Measurements from ENCODE around the gene LIPN. TPM values are rescaled to one million over a fixed set of nuclear protein-coding genes. Genes with fewer than 3 reads are reported as not detected.

LIPN gene
- polyA plus RNA-seq, 1 donor from 2014 or later = not detected

DNA sequence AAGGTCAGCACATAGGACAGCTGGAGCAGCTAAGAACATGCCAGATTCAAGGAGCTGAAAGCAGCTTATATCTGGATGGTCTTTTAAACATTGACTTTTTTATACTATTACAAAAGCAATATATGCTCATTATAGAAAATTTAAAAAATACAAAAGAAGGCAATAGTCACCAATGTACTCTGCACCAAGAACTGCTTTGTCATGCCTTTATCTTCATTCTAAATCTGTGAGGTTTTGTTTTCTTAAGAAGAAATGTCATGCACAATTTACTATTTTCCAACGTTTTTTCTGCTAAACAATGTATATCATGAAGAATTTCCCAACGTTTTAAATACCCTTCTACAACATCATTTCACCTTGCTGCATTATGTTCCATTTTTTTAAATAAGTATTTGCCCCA is 45.5 kb downstream of the LIPN start:
- TF ChIP-seq SMC3 (conservative IDR thresholded peaks at IDR 0.05; ENCODE audit: poor library complexity) = no peak
- TF ChIP-seq, protein P1, sequence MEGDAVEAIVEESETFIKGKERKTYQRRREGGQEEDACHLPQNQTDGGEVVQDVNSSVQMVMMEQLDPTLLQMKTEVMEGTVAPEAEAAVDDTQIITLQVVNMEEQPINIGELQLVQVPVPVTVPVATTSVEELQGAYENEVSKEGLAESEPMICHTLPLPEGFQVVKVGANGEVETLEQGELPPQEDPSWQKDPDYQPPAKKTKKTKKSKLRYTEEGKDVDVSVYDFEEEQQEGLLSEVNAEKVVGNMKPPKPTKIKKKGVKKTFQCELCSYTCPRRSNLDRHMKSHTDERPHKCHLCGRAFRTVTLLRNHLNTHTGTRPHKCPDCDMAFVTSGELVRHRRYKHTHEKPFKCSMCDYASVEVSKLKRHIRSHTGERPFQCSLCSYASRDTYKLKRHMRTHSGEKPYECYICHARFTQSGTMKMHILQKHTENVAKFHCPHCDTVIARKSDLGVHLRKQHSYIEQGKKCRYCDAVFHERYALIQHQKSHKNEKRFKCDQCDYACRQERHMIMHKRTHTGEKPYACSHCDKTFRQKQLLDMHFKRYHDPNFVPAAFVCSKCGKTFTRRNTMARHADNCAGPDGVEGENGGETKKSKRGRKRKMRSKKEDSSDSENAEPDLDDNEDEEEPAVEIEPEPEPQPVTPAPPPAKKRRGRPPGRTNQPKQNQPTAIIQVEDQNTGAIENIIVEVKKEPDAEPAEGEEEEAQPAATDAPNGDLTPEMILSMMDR (IDR thresholded peaks at IDR 0.05; ENCODE audit: poor library complexity, severe bottlenecking) = no peak
- no peak for TF ChIP-seq RAD21 (conservative IDR thresholded peaks at IDR 0.05)
- no peak for TF ChIP-seq EP300 (conservative IDR thresholded peaks at IDR 0.05; ENCODE audit: poor library complexity, severe bottlenecking)
- no peak for TF ChIP-seq MXI1 (conservative IDR thresholded peaks at IDR 0.05; ENCODE audit: poor library complexity, severe bottlenecking)
- no peak for TF ChIP-seq EZH2 (IDR thresholded peaks at IDR 0.05; ENCODE audit: borderline replicate concordance, insufficient read depth, low read length, poor library complexity, severe bottlenecking)
- TF ChIP-seq POLR2AphosphoS5 (IDR thresholded peaks at IDR 0.05) = no peak
- TF ChIP-seq TAF1 (IDR thresholded peaks at IDR 0.05; ENCODE audit: low read depth) = no peak
- TF ChIP-seq, protein P2, sequence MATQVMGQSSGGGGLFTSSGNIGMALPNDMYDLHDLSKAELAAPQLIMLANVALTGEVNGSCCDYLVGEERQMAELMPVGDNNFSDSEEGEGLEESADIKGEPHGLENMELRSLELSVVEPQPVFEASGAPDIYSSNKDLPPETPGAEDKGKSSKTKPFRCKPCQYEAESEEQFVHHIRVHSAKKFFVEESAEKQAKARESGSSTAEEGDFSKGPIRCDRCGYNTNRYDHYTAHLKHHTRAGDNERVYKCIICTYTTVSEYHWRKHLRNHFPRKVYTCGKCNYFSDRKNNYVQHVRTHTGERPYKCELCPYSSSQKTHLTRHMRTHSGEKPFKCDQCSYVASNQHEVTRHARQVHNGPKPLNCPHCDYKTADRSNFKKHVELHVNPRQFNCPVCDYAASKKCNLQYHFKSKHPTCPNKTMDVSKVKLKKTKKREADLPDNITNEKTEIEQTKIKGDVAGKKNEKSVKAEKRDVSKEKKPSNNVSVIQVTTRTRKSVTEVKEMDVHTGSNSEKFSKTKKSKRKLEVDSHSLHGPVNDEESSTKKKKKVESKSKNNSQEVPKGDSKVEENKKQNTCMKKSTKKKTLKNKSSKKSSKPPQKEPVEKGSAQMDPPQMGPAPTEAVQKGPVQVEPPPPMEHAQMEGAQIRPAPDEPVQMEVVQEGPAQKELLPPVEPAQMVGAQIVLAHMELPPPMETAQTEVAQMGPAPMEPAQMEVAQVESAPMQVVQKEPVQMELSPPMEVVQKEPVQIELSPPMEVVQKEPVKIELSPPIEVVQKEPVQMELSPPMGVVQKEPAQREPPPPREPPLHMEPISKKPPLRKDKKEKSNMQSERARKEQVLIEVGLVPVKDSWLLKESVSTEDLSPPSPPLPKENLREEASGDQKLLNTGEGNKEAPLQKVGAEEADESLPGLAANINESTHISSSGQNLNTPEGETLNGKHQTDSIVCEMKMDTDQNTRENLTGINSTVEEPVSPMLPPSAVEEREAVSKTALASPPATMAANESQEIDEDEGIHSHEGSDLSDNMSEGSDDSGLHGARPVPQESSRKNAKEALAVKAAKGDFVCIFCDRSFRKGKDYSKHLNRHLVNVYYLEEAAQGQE (IDR thresholded peaks at IDR 0.05; ENCODE audit: borderline replicate concordance) = no peak
- H2AFZ ChIP-seq (ENCODE audit: low read depth, low read length) = no peak overlapping the region
- no peaks in the 10 kb centered on the region for H3F3A ChIP-seq (ENCODE audit: insufficient read depth, low read length, poor library complexity, severe bottlenecking)
- H3K36me3 ChIP-seq (ENCODE audit: insufficient read depth, low read length) = no peaks in the 10 kb centered on the region
- no peaks in the 10 kb centered on the region for H3K9me2 ChIP-seq (ENCODE audit: insufficient read depth, low read length)
- no peak overlapping the region for H3K9ac ChIP-seq (ENCODE audit: low read length)
- no peaks in the 10 kb centered on the region for H3K27me3 ChIP-seq (ENCODE audit: insufficient read depth, low read depth, low read length)
- no peaks in the 10 kb centered on the region for H3K9me3 ChIP-seq (ENCODE audit: low read length)
- no peak overlapping the region for H3K4me2 ChIP-seq (ENCODE audit: low read length)
- no peak overlapping the region for H3K4me3 ChIP-seq (ENCODE audit: low read length)
- no peak overlapping the region for H3K27ac ChIP-seq (ENCODE audit: low read length)
- H3K79me2 ChIP-seq (replicated peaks; ENCODE audit: insufficient read depth, low read length) = no peaks in the 10 kb centered on the region
- H4K20me1 ChIP-seq (ENCODE audit: insufficient read depth) = no peaks in the 10 kb centered on the region

DNA sequence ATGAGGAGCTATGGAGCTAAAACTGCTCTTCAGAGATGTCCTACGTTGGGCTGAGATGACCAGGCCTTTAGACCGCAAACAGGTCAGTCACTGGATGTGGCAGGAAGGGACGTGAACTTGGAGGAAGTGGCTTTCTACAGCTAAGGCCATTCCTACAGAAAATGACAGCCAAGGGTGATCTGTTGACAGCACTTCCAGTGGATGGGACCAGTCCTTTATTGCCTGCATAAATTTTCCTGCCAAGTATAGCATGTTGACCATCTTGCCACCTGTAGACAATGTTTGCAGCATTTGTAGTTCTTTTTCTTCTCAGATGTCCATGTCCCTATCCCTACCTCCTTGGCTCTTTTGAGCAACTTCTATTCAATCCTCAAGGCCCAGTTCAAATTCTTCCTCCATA is 46.1 kb downstream of the LIPN start:
- Histone ChIP-seq H3K27ac (ENCODE audit: low read length) (no peak overlapping the region), H3K4me3 (ENCODE audit: low read length) (no peak overlapping the region), H3K9ac (ENCODE audit: low read length) (no peak overlapping the region), H3F3A (ENCODE audit: insufficient read depth, low read length, poor library complexity, severe bottlenecking) (no peaks in the 10 kb centered on the region), H3K9me2 (ENCODE audit: insufficient read depth, low read length) (no peaks in the 10 kb centered on the region), H3K79me2 (replicated peaks; ENCODE audit: insufficient read depth, low read length) (no peaks in the 10 kb centered on the region), H2AFZ (ENCODE audit: low read depth, low read length) (no peak overlapping the region), H3K36me3 (ENCODE audit: insufficient read depth, low read length) (no peaks in the 10 kb centered on the region), H3K9me3 (ENCODE audit: low read length) (no peaks in the 10 kb centered on the region), H4K20me1 (ENCODE audit: insufficient read depth) (no peaks in the 10 kb centered on the region), H3K4me2 (ENCODE audit: low read length) (no peak overlapping the region), H3K27me3 (ENCODE audit: insufficient read depth, low read depth, low read length) (no peaks in the 10 kb centered on the region)
- TF ChIP-seq POLR2AphosphoS5 (IDR thresholded peaks at IDR 0.05) = no peak
- no peak for TF ChIP-seq SMC3 (conservative IDR thresholded peaks at IDR 0.05; ENCODE audit: poor library complexity)
- no peak for TF ChIP-seq TAF1 (IDR thresholded peaks at IDR 0.05; ENCODE audit: low read depth)
- TF ChIP-seq, protein P2 (IDR thresholded peaks at IDR 0.05; ENCODE audit: borderline replicate concordance) = no peak
- no peak for TF ChIP-seq MXI1 (conservative IDR thresholded peaks at IDR 0.05; ENCODE audit: poor library complexity, severe bottlenecking)
- TF ChIP-seq, protein P1 (IDR thresholded peaks at IDR 0.05; ENCODE audit: poor library complexity, severe bottlenecking) = no peak

Measured in neural cell (in vitro differentiated cells).